Stimulated activated CD4-positive, alpha-beta T cell treated with anti-CD3 and anti-CD28 coated beads, Interleukin-4, amount 100 ng/mL, for 1 hour (primary cell): ENCODE results near the gene ZMIZ1.

Experiments used
- DNase-seq: peaks from one replicate; pipeline ENCODE4 v3.0.0-alpha.2; 2020

ZMIZ1 gene

GRCh38 chr10:79239275-79239779, 170.6 kb downstream of the ZMIZ1 start:
- no peak for DNase-seq

- DNase-seq, result no peak
These were observed 171.3 kb downstream of the ZMIZ1 start for GRCh38 chr10:79239924-79240581.

- DNase-seq, result no peak
These were observed 172.8 kb downstream of the ZMIZ1 start for GRCh38 chr10:79241629-79241989.

GRCh38 chr10:79241990-79242619, 173.3 kb downstream of the ZMIZ1 start:
- peak; percentile 59 for DNase-seq

- DNase-seq, result peak; percentile 59
These were observed 173.9 kb downstream of the ZMIZ1 start for GRCh38 chr10:79242620-79243152.

- DNase-seq, result peak; percentile 75
These were observed 174.7 kb downstream of the ZMIZ1 start for GRCh38 chr10:79243181-79244067.

- DNase-seq, result no peak
These were observed 175.3 kb downstream of the ZMIZ1 start for GRCh38 chr10:79244068-79244442.

GRCh38 chr10:79244841-79245504, 176.2 kb downstream of the ZMIZ1 start:
- no peak for DNase-seq

- no peak for DNase-seq
These were observed 176.9 kb downstream of the ZMIZ1 start for GRCh38 chr10:79245539-79246208.

GRCh38 chr10:79246209-79246581, 177.4 kb downstream of the ZMIZ1 start:
- no peak for DNase-seq

- no peak for DNase-seq
These were observed 178.0 kb downstream of the ZMIZ1 start for GRCh38 chr10:79246606-79247275.

GRCh38 chr10:79247373-79248137, 178.8 kb downstream of the ZMIZ1 start:
- no peak for DNase-seq

- no peak for DNase-seq
These were observed 179.8 kb downstream of the ZMIZ1 start for GRCh38 chr10:79248341-79249185.

- DNase-seq, result no peak
These were observed 180.7 kb downstream of the ZMIZ1 start for GRCh38 chr10:79249186-79250121.

GRCh38 chr10:79250259-79250658, 181.5 kb downstream of the ZMIZ1 start:
- DNase-seq, result no peak

- DNase-seq, result no peak
These were observed 183.7 kb downstream of the ZMIZ1 start for GRCh38 chr10:79252450-79252849.

- no peak for DNase-seq
These were observed 184.2 kb downstream of the ZMIZ1 start for GRCh38 chr10:79252971-79253370.

GRCh38 chr10:79253704-79254103, 184.9 kb downstream of the ZMIZ1 start:
- DNase-seq, result no peak
